BLaER1 (cell line): ENCODE results near the gene TMEM9.

ENCODE experiments used
- H3K27ac ChIP-seq: shearing (Covaris generic); formaldehyde crosslinking; 2 replicates; pipeline ENCODE4 v1.8.1; 2022
- H3K27me3 ChIP-seq: shearing (Covaris generic); formaldehyde crosslinking; 2 replicates; pipeline ENCODE4 v1.8.1; 2022
- H3K36me3 ChIP-seq: shearing (Covaris generic); formaldehyde crosslinking; 2 replicates; pipeline ENCODE4 v1.8.1; 2022
- H3K4me1 ChIP-seq: shearing (Covaris generic); formaldehyde crosslinking; 2 replicates; pipeline ENCODE4 v1.8.1; 2022
- H3K4me2 ChIP-seq: shearing (Covaris generic); formaldehyde crosslinking; 2 replicates; pipeline ENCODE4 v1.8.1; 2022
- H3K4me3 ChIP-seq: shearing (Covaris generic); formaldehyde crosslinking; 2 replicates; pipeline ENCODE4 v1.8.1; 2022
- H3K9ac ChIP-seq: shearing (Covaris generic); formaldehyde crosslinking; 2 replicates; pipeline ENCODE4 v1.8.1; 2022
- H3K9me3 ChIP-seq: shearing (Covaris generic); formaldehyde crosslinking; 2 replicates; pipeline ENCODE4 v1.8.1; 2022
- H4K20me1 ChIP-seq: shearing (Covaris generic); formaldehyde crosslinking; 2 replicates; pipeline ENCODE4 v1.8.1; 2022
- Cebpa-rat ChIP-seq: shearing (Covaris generic); IDR thresholded peaks from 2 replicates; pipeline ENCODE4 v1.8.1; 2022

Gene TMEM9

GRCh38 chr1:201149400-201149799 lies 4.9 kb downstream of the TMEM9 start:
- no peaks in the 10 kb centered on the region for H3K9me3 ChIP-seq
- H4K20me1 ChIP-seq: 0 out of 2 replicates have a peak, but pooled peaks cover 7% of the 10 kb centered on the region
- H3K4me1 ChIP-seq: peaks cover 15% of the 10 kb centered on the region
- H3K9ac ChIP-seq: no peak overlapping the region
- peaks cover 81% of the 10 kb centered on the region for H3K36me3 ChIP-seq
- no peaks in the 10 kb centered on the region for H3K27me3 ChIP-seq
- H3K4me3 ChIP-seq: no peak overlapping the region
- TF ChIP-seq Cebpa-rat: no peak
- no peak overlapping the region for H3K27ac ChIP-seq
- no peak overlapping the region for H3K4me2 ChIP-seq

DNA sequence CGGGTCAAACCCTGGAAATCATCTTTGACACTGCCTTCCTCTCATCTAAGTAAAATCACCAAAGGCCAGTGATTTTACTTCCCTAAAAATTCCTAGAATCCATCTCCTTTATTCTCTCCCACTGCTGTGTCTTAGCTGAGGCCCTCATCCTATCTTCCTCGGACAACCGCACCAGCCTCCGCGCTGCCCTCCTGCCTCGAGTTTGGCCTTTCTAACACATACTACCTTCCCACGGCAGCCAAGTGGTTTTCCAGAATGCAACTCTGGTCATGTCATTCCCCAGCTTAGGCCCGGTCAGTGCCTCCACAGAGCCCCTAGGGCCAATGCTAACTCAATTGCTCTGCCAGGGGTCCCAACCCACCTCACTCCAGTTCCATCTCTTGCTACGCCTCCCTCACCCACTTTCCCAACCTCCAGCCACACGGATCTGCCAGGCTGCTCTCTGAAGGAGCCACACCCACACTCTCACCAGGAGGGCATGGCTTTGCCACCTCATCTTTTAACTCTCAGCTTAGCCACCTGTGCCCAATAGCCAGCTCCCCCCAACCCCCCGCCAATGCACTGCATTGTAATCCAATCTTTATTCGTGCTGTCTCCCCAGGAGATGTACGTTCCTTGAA lies 6.8 kb downstream of the TMEM9 start:
- Histone ChIP-seq H3K4me3 (no peak overlapping the region), H3K4me1 (peaks cover 10% of the 10 kb centered on the region), H4K20me1 (no peaks in the 10 kb centered on the region), H3K4me2 (no peak overlapping the region), H3K27ac (no peak overlapping the region), H3K27me3 (no peaks in the 10 kb centered on the region), H3K9me3 (no peaks in the 10 kb centered on the region), H3K9ac (no peak overlapping the region), H3K36me3 (peaks cover 100% of the 10 kb centered on the region)
- no peak for TF ChIP-seq Cebpa-rat

GRCh38 chr1:201146626-201147390 lies 7.5 kb downstream of the TMEM9 start:
- Histone ChIP-seq H3K27ac (no peak overlapping the region), H3K4me1 (peaks cover 15% of the 10 kb centered on the region), H3K36me3 (peaks cover 100% of the 10 kb centered on the region), H3K9me3 (no peaks in the 10 kb centered on the region), H3K4me2 (no peak overlapping the region), H3K27me3 (no peaks in the 10 kb centered on the region), H3K9ac (no peak overlapping the region), H3K4me3 (no peak overlapping the region), H4K20me1 (no peaks in the 10 kb centered on the region)
- TF ChIP-seq Cebpa-rat: no peak

- no peak overlapping the region for H3K9ac ChIP-seq
- H3K36me3 ChIP-seq: peaks cover 93% of the 10 kb centered on the region
- H3K4me2 ChIP-seq: no peak overlapping the region
- no peaks in the 10 kb centered on the region for H4K20me1 ChIP-seq
- peaks cover 25% of the 10 kb centered on the region for H3K4me1 ChIP-seq
- no peaks in the 10 kb centered on the region for H3K9me3 ChIP-seq
- H3K27me3 ChIP-seq: no peaks in the 10 kb centered on the region
- H3K4me3 ChIP-seq: no peak overlapping the region
- no peak overlapping the region for H3K27ac ChIP-seq
- TF ChIP-seq Cebpa-rat: no peak
Observed at GRCh38 chr1:201145816-201146215, 8.5 kb downstream of the TMEM9 start.

- H3K9ac ChIP-seq: no peak overlapping the region
- H3K27ac ChIP-seq: no peak overlapping the region
- no peak overlapping the region for H3K4me2 ChIP-seq
- H3K27me3 ChIP-seq: no peaks in the 10 kb centered on the region
- no peak overlapping the region for H3K4me3 ChIP-seq
- no peaks in the 10 kb centered on the region for H3K9me3 ChIP-seq
- peaks cover 32% of the 10 kb centered on the region for H3K4me1 ChIP-seq
- no peaks in the 10 kb centered on the region for H4K20me1 ChIP-seq
- no peak for TF ChIP-seq Cebpa-rat
- H3K36me3 ChIP-seq: peaks cover 86% of the 10 kb centered on the region
Observed at GRCh38 chr1:201145132-201145531, 9.1 kb downstream of the TMEM9 start.

DNA sequence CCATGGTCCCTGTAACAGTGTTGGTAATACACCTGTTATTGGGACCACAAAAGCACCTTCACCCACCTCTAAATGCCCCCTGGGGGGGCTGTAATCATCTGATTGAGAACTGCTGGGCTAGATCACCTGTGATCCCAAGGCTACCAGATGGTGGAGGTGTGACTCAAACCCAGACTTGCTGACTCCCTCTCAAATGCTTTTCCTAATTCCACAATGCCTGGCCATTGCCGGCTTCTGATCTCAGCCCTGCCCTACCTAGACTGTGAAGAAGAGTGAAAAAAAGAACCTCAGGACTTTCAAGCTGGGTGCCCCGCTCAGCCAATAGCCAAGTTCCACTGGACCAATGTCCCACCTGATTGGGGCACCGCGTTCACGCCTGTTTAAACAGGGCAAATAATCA lies 9.6 kb downstream of the TMEM9 start:
- no peaks in the 10 kb centered on the region for H3K9me3 ChIP-seq
- H3K27ac ChIP-seq: no peak overlapping the region
- no peaks in the 10 kb centered on the region for H3K27me3 ChIP-seq
- H3K9ac ChIP-seq: no peak overlapping the region
- peaks cover 36% of the 10 kb centered on the region for H3K4me1 ChIP-seq
- no peak overlapping the region for H3K4me2 ChIP-seq
- H3K4me3 ChIP-seq: no peak overlapping the region
- no peaks in the 10 kb centered on the region for H4K20me1 ChIP-seq
- peaks cover 82% of the 10 kb centered on the region for H3K36me3 ChIP-seq
- TF ChIP-seq Cebpa-rat: no peak

- Histone ChIP-seq H3K36me3 (peaks cover 75% of the 10 kb centered on the region), H4K20me1 (no peaks in the 10 kb centered on the region)
Observed at GRCh38 chr1:201143726-201144635, 10.3 kb downstream of the TMEM9 start.

GRCh38 chr1:201142849-201143725 lies 11.2 kb downstream of the TMEM9 start:
- peak overlapping the region; percentile 72; the same call in 1 of the 2 replicates for H3K4me2 ChIP-seq
- no peaks in the 10 kb centered on the region for H4K20me1 ChIP-seq
- no peak for TF ChIP-seq Cebpa-rat
- no peaks in the 10 kb centered on the region for H3K27me3 ChIP-seq
- peaks cover 52% of the 10 kb centered on the region for H3K4me1 ChIP-seq
- no peak overlapping the region; the same call in 1 of the 2 replicates for H3K9ac ChIP-seq
- peaks cover 66% of the 10 kb centered on the region for H3K36me3 ChIP-seq
- H3K27ac ChIP-seq: peak overlapping the region; percentile 87; the same call in 1 of the 2 replicates
- H3K4me3 ChIP-seq: no peak overlapping the region
- no peaks in the 10 kb centered on the region for H3K9me3 ChIP-seq

More at GRCh38 chr1:201143726-201144635, 10.3 kb downstream of the TMEM9 start:
- H3K4me2 ChIP-seq: no peak overlapping the region
- H3K4me1 ChIP-seq: peaks cover 43% of the 10 kb centered on the region
- H3K9me3 ChIP-seq: no peaks in the 10 kb centered on the region
- no peak overlapping the region for H3K9ac ChIP-seq
- no peak overlapping the region for H3K4me3 ChIP-seq
- TF ChIP-seq Cebpa-rat: no peak
- H3K27ac ChIP-seq: no peak overlapping the region
- no peaks in the 10 kb centered on the region for H3K27me3 ChIP-seq
